ENCODE measurements around the gene CDT1. TPM values are rescaled to one million over a fixed set of nuclear protein-coding genes. Genes with fewer than 3 reads are reported as not detected.

CDT1 gene
- total RNA-seq, 1 experiment from 2014 or later, result 16.6 TPM

DNA sequence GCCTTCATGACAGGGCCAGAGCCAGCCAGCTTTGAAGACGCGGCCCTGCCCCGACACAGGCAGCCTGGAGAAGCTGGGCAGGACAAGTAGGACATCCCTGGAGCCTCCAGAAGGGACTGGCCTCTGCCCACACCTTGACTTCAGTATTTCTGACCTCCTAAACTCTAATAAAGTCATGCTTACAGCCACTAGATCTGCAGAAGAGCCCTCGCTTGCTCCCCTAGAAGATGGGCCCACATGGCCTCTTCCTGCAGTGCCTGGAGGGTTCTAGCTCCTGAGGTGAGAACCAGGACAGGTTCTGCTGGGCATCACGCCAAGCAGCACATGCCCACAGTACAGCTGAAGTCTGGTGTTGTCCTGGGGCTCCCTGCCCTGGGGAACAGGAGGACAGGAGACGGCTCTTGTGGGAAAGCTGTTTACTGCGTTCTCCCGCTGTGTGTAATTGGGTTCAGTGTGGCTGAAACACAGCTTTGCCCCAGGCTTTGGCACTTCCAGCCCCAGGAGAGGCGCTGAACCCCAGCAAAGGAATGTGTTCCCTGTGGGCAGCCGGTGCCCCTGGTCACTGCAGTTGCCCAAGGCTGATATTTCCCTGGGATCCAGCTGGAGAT is 5.6 kb downstream of the CDT1 start:
- ChIA-PET CTCF (interaction anchor here (0.6 to 3.2 kb wide), 8 partner anchors 22 to 959 kb away, joined by 3 to 11 read pairs (median 4); partner anchors contain the start of gene TRAPPC2L), POLR2A (interaction anchor here (0.6 to 4.1 kb wide), 7 partner anchors 13 to 407 kb away, joined by 3 to 42 read pairs (median 7); partner anchors contain the start of genes GALNS, MVD, PIEZO1 and TRAPPC2L)
- intact Hi-C loops (cut with micrococcal nuclease), result no loop called here
- Mint-ChIP-seq H3K27me3 (ENCODE audit: insufficient read depth, unreplicated experiment) (no peaks in the 10 kb centered on the region), H3K36me3 (ENCODE audit: insufficient read depth, unreplicated experiment) (peaks cover 53% of the 10 kb centered on the region), H3K27ac (ENCODE audit: low read depth, unreplicated experiment) (no peak overlapping the region), H3K4me1 (ENCODE audit: insufficient read depth, unreplicated experiment) (peaks cover 5% of the 10 kb centered on the region), H3K9me3 (ENCODE audit: unreplicated experiment) (no peaks in the 10 kb centered on the region), H3K4me3 (ENCODE audit: unreplicated experiment) (peak overlapping the region; percentile 50)
- TF ChIP-seq, protein P1, sequence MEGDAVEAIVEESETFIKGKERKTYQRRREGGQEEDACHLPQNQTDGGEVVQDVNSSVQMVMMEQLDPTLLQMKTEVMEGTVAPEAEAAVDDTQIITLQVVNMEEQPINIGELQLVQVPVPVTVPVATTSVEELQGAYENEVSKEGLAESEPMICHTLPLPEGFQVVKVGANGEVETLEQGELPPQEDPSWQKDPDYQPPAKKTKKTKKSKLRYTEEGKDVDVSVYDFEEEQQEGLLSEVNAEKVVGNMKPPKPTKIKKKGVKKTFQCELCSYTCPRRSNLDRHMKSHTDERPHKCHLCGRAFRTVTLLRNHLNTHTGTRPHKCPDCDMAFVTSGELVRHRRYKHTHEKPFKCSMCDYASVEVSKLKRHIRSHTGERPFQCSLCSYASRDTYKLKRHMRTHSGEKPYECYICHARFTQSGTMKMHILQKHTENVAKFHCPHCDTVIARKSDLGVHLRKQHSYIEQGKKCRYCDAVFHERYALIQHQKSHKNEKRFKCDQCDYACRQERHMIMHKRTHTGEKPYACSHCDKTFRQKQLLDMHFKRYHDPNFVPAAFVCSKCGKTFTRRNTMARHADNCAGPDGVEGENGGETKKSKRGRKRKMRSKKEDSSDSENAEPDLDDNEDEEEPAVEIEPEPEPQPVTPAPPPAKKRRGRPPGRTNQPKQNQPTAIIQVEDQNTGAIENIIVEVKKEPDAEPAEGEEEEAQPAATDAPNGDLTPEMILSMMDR (IDR thresholded peaks at IDR 0.05; ENCODE audit: unreplicated experiment), result no peak
- no TSS peak for BruUV-seq (replicated peaks)
- DNase-seq (ENCODE audit: unreplicated experiment), result peak; percentile 37

DNA sequence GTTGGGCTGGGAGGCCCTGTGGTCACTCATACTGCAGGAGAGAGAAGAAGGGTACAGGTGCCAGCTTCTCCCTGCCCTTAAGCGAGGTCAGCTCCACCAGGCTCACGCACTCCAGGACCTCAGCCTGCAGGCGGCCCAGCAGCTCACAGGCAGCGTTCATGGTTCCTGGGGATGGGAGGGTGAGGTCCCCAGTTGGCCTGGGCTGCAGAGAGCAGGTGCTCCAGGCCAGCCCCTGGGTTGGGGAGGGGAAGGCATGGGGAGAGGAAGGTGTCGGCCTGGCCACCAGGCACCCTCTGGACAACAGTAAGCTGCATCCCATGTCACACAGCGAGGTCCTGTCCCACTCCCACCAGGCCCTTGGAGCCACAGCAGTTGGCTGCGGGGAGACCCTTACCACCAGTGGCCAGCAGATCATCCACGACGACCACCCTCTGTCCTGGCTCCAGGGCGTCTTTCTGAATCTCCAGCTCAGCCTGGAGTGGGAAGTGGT is 6.1 kb downstream of the CDT1 start:
- TF ChIP-seq, protein P1 (IDR thresholded peaks at IDR 0.05; ENCODE audit: unreplicated experiment), result no peak
- Mint-ChIP-seq H3K27ac (ENCODE audit: low read depth, unreplicated experiment) (no peak overlapping the region), H3K4me1 (ENCODE audit: insufficient read depth, unreplicated experiment) (peaks cover 5% of the 10 kb centered on the region), H3K9me3 (ENCODE audit: unreplicated experiment) (no peaks in the 10 kb centered on the region), H3K4me3 (ENCODE audit: unreplicated experiment) (peak overlapping the region; percentile 76), H3K36me3 (ENCODE audit: insufficient read depth, unreplicated experiment) (peaks cover 48% of the 10 kb centered on the region), H3K27me3 (ENCODE audit: insufficient read depth, unreplicated experiment) (no peaks in the 10 kb centered on the region)
- TSS peak; percentile 77 for BruUV-seq (replicated peaks)
- intact Hi-C loops (cut with micrococcal nuclease), result no loop called here
- CTCF ChIA-PET, result interaction anchor here (0.6 to 3.2 kb wide), 10 partner anchors 28 to 406 kb away, joined by 3 to 14 read pairs (median 4); partner anchors contain the start of genes GALNS and TRAPPC2L
- DNase-seq (ENCODE audit: unreplicated experiment), result no peak
- POLR2A ChIA-PET, result interaction anchor here (1.1 to 4.1 kb wide), 10 partner anchors 14 to 408 kb away, joined by 3 to 42 read pairs (median 8); partner anchors contain the start of genes GALNS, PIEZO1, TRAPPC2L and ZC3H18

DNA sequence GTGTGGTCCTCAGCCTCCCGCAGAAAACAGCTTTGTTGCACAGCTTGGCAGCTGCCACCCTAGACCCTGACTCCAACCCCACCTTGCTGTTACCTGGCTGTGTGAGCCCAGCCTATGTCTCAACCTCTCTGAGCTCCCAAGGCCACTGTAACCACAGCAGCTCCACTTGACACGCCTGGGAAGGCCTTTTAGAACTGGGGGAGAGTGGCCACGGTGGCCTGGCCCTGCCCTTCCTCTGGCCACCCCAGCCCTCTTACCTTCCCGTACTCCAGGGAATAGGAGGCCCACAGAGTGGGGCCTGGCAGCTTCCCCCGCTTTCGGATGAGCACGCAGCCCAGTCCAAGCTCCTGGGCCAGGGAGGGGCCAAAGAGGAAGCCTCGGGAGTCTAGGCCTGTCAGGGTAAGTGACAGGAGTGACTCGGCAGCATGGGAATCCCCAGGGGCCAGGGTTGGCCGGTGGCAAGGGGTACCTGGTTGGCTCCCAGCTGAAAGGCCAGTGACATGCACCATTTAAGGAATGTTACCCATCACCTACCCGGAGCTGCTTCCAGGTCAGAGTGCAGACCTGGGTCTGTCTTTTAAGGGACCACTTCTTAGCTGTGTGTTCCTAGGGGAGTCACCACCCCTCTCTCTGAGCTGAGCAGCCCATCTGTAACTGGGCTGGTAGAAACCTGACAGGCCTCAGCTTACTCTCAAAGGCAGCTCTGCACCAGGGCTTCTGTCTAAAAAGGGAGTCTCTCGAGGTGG is 6.8 kb downstream of the CDT1 start:
- H3K9me3 Mint-ChIP-seq (ENCODE audit: unreplicated experiment), result no peaks in the 10 kb centered on the region
- no peaks in the 10 kb centered on the region for H3K27me3 Mint-ChIP-seq (ENCODE audit: insufficient read depth, unreplicated experiment)
- DNase-seq (ENCODE audit: unreplicated experiment), result no peak
- H3K27ac Mint-ChIP-seq (ENCODE audit: low read depth, unreplicated experiment), result peak overlapping the region; percentile 77
- ChIA-PET POLR2A (interaction anchor here (0.6 to 4.1 kb wide), 17 partner anchors 7 to 407 kb away, joined by 3 to 42 read pairs (median 7); partner anchors contain the start of genes CDT1, CTU2, GALNS and PIEZO1), CTCF (interaction anchor here (0.6 to 3.2 kb wide), 9 partner anchors 24 to 406 kb away, joined by 3 to 14 read pairs (median 4); partner anchors contain the start of genes GALNS and TRAPPC2L)
- intact Hi-C loops (cut with micrococcal nuclease), result no loop called here
- TF ChIP-seq, protein P1 (IDR thresholded peaks at IDR 0.05; ENCODE audit: unreplicated experiment), result no peak
- no TSS peak for BruUV-seq (replicated peaks)
- peaks cover 42% of the 10 kb centered on the region for H3K36me3 Mint-ChIP-seq (ENCODE audit: insufficient read depth, unreplicated experiment)
- H3K4me1 Mint-ChIP-seq (ENCODE audit: insufficient read depth, unreplicated experiment), result peaks cover 5% of the 10 kb centered on the region
- peak overlapping the region; percentile 76 for H3K4me3 Mint-ChIP-seq (ENCODE audit: unreplicated experiment)

Measured in MCF 10A (cell line).